Right cardiac atrium (tissue), 5 donors: ENCODE data around the gene THAP7. TPM values are rescaled to one million over a fixed set of nuclear protein-coding genes. Genes with fewer than 3 reads are reported as not detected.

ENCODE experiments used
- ATAC-seq, 2 donors: fragments of 200-7000 bp; cut with Tn5 transposase; one replicate each; pipeline versions ENCODE4 v1.8.0 to v1.9.1; 2020; ENCODE audit warnings: moderate library complexity in 2 of 2, mild to moderate bottlenecking in 1 of 2
- DNase-seq, 3 donors: peaks; one replicate each; pipeline ENCODE4 v3.0.0-alpha.2; 2020
- H3K27ac ChIP-seq: one replicate; pipeline ENCODE4 v1.5.1; 2013; ENCODE audit warnings: mild to moderate bottlenecking, low read length, control low read depth, moderate library complexity
- H3K27me3 ChIP-seq: one replicate; pipeline ENCODE4 v1.6.1; 2013; ENCODE audit not compliant: control insufficient read depth, insufficient read depth
- H3K4me1 ChIP-seq: one replicate; pipeline ENCODE4 v1.6.1; 2013; ENCODE audit warnings: low read length; ENCODE audit not compliant: control insufficient read depth, insufficient read depth
- H3K4me3 ChIP-seq: one replicate; pipeline ENCODE4 v1.5.1; 2013; ENCODE audit warnings: low read length, control low read depth
- H3K9me3 ChIP-seq: one replicate; pipeline ENCODE4 v1.6.1; 2013; ENCODE audit warnings: low read length; ENCODE audit not compliant: control insufficient read depth
- WGBS: extraction: QIAGEN DNeasy Blood & Tissue Kit; methylation state at CpG from one replicate; pipeline ENCODE4 v1.1.7; 2013; 5-methylcytosine and 5-hydroxymethylcytosine counted together
- intact Hi-C, 4 donors: fragments of 100-400 bp; cut with DNase I; formaldehyde crosslinking; loops; one replicate each; pipeline versions ENCODE4 v1.11.0 to v1.14.0; 2022 to 2023
- polyA plus RNA-seq: library from polyadenylated mRNA; stranded (reverse); fragments of 200-250 nt; gene quantifications from one replicate; pipeline ENCODE4 v1.2.3, GENCODE V29; 2013
- total RNA-seq, 4 donors: library from RNA; stranded (reverse); fragmentation: NEBNext Ultra II Directional; extraction: Animal tissue kit (Norgen Biotek cat#: 25700); gene quantifications; one replicate each; pipeline ENCODE4 v1.2.1, GENCODE V29; 2021
- donor health status: healthy with polysubstance abuse.
- donor health status: DM: no; HTN: yes; CAD: no.
- donor health status: DM: no; HTN: no; CAD: no.
- donor health status: DM: no; HTN: yes; CAD: no; lungs with severe emphysema.
- donor health status: DM: yes; HTN: yes; CAD: no.

Gene THAP7
- total and polyA plus RNA-seq, 5 donors: 23.2 to 38.2 (median 23.9) TPM

GRCh38 chr22:20965104-20965887, 36.6 kb downstream of the THAP7 start:
- intact Hi-C loops: loop anchor here in 1 of 4 donors (10.0 kb wide), 1 partner anchor 60 kb away; no protein-coding TSS in a partner anchor
- H3K27me3 ChIP-seq: no peaks in the 10 kb centered on the region
- H3K4me1 ChIP-seq: no peaks in the 10 kb centered on the region
- DNase-seq: peak in 2 of 3 donors; percentile 53 to 65
- WGBS: 10% methylated on average over 65 of the region's 65 CpGs
- no peak overlapping the region for H3K27ac ChIP-seq
- ATAC-seq: no peak
- no peaks in the 10 kb centered on the region for H3K9me3 ChIP-seq
- peak overlapping the region; percentile 37 for H3K4me3 ChIP-seq

GRCh38 chr22:20964799-20965103, 37.2 kb downstream of the THAP7 start:
- Histone ChIP-seq H3K4me3 (peak overlapping the region; percentile 37), H3K27ac (no peak overlapping the region), H3K4me1 (no peaks in the 10 kb centered on the region), H3K27me3 (no peaks in the 10 kb centered on the region), H3K9me3 (no peaks in the 10 kb centered on the region)
- no peak for ATAC-seq
- DNase-seq: no peak
- 3% methylated on average over 28 of the region's 28 CpGs for WGBS
- intact Hi-C loops: loop anchor here in 1 of 4 donors (10.0 kb wide), 1 partner anchor 60 kb away; no protein-coding TSS in a partner anchor

GRCh38 chr22:20964090-20964798, 37.7 kb downstream of the THAP7 start:
- intact Hi-C loops: loop anchor here in 1 of 4 donors (10.0 kb wide), 1 partner anchor 59 kb away; no protein-coding TSS in a partner anchor
- no peaks in the 10 kb centered on the region for H3K27me3 ChIP-seq
- ATAC-seq (no peak), DNase-seq (peak in 1 of 3 donors; percentile 21)
- WGBS: 67% methylated on average over 6 of the region's 6 CpGs
- no peaks in the 10 kb centered on the region for H3K4me1 ChIP-seq
- H3K9me3 ChIP-seq: no peaks in the 10 kb centered on the region
- no peak overlapping the region for H3K27ac ChIP-seq
- H3K4me3 ChIP-seq: peak overlapping the region; percentile 37

GRCh38 chr22:20963201-20964052, 38.5 kb downstream of the THAP7 start:
- H3K4me3 ChIP-seq: no peak overlapping the region
- no peak for ATAC-seq
- intact Hi-C loops: loop anchor here in 1 of 4 donors (10.0 kb wide), 1 partner anchor 59 kb away; no protein-coding TSS in a partner anchor
- no peaks in the 10 kb centered on the region for H3K27me3 ChIP-seq
- WGBS: 80% methylated on average over 7 of the region's 7 CpGs
- H3K27ac ChIP-seq: no peak overlapping the region
- H3K9me3 ChIP-seq: no peaks in the 10 kb centered on the region
- DNase-seq: peak in 1 of 3 donors; percentile 22
- no peaks in the 10 kb centered on the region for H3K4me1 ChIP-seq

GRCh38 chr22:20962491-20962945, 39.4 kb downstream of the THAP7 start:
- Histone ChIP-seq H3K4me1 (no peaks in the 10 kb centered on the region), H3K9me3 (no peaks in the 10 kb centered on the region), H3K27me3 (no peaks in the 10 kb centered on the region), H3K27ac (no peak overlapping the region), H3K4me3 (no peak overlapping the region)
- intact Hi-C loops: loop anchor here in 1 of 4 donors (10.0 kb wide), 1 partner anchor 58 kb away; no protein-coding TSS in a partner anchor
- ATAC-seq (no peak), DNase-seq (peak in 1 of 3 donors; percentile 25)
- 95% methylated on average over 6 of the region's 6 CpGs for WGBS

- 93% methylated on average over 4 of the region's 4 CpGs for WGBS
- Histone ChIP-seq H3K4me1 (no peaks in the 10 kb centered on the region), H3K27ac (no peak overlapping the region), H3K9me3 (no peaks in the 10 kb centered on the region), H3K27me3 (no peaks in the 10 kb centered on the region), H3K4me3 (no peak overlapping the region)
- no peak for ATAC-seq
- intact Hi-C loops: loop anchor here in 1 of 4 donors (10.0 kb wide), 1 partner anchor 56 kb away; no protein-coding TSS in a partner anchor
- DNase-seq: no peak
Measured at GRCh38 chr22:20960609-20961008, 41.3 kb downstream of the THAP7 start.

- Histone ChIP-seq H3K27me3 (no peaks in the 10 kb centered on the region), H3K27ac (no peak overlapping the region), H3K4me3 (no peak overlapping the region), H3K9me3 (no peaks in the 10 kb centered on the region), H3K4me1 (no peaks in the 10 kb centered on the region)
- intact Hi-C loops: loop anchor here in 1 of 4 donors (10.0 kb wide), 1 partner anchor 55 kb away; no protein-coding TSS in a partner anchor
- WGBS: 95% methylated on average over 20 of the region's 20 CpGs
- DNase-seq (peak in 1 of 3 donors; percentile 20), ATAC-seq (no peak)
Measured at GRCh38 chr22:20959578-20960461, 42.1 kb downstream of the THAP7 start.

GRCh38 chr22:20957683-20958431, 44.1 kb downstream of the THAP7 start:
- DNase-seq (peak; percentile 44 to 79 (median 75)), ATAC-seq (peak; percentile 73)
- Histone ChIP-seq H3K27me3 (no peaks in the 10 kb centered on the region), H3K9me3 (no peaks in the 10 kb centered on the region), H3K4me3 (peak overlapping the region; percentile 63), H3K27ac (no peak overlapping the region), H3K4me1 (no peaks in the 10 kb centered on the region)
- WGBS: 3% methylated on average over 32 of the region's 32 CpGs
- intact Hi-C loops: no loop called here

- whole genome bisulfite sequencing: 2% methylated on average over 59 of the region's 59 CpGs
- ATAC-seq (peak; percentile 60 to 61), DNase-seq (peak in 2 of 3 donors; percentile 74 to 75)
- no peaks in the 10 kb centered on the region for H3K9me3 ChIP-seq
- no peaks in the 10 kb centered on the region for H3K27me3 ChIP-seq
- peak overlapping the region; percentile 63 for H3K4me3 ChIP-seq
- H3K27ac ChIP-seq: no peak overlapping the region
- intact Hi-C loops: no loop called here
- no peaks in the 10 kb centered on the region for H3K4me1 ChIP-seq
Measured at GRCh38 chr22:20957102-20957682, 44.7 kb downstream of the THAP7 start.
